Ovary (tissue), 3 donors: ENCODE measurements around the gene DYNC1I1.

Experiments
- POLR2A ChIP-seq: fragments of 450-650 bp; IDR thresholded peaks from one replicate; pipeline ENCODE4 v1.6.1; 2017; ENCODE audit warnings: antibody characterized with exemption, mild to moderate bottlenecking, moderate library complexity
- TF ChIP-seq, protein P1 (sequence below), 3 donors: fragments of 450-650 bp in 2 of 3; fragments of 200-600 bp in 1 of 3; IDR thresholded peaks; one replicate each; pipeline versions ENCODE4 v1.5.1 to v1.8.0; 2016 to 2022; ENCODE audit warnings: antibody characterized with exemption in 3 of 3, mild to moderate bottlenecking in 1 of 3
- donor health status: DM: no; HTN: no; CAD: no.

DNA sequence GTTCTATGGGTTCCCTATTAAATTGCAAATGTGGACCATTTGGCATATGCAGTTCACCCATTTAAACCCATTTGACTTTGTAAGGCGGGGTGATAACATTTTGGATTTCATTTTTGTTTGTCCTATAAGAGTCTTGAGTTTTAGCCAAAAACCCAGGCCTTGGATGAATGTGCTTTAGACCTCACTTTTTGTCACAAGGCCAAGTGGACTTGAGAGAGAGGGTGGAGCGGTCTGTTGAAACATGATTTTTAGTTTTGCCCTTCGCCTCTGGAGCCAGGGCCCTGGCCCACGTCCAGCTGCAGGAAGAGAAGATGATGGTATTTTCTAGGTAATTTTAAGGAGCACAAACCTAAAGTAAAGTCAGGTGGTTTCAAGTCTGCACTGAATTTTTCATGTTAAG lies 289.5 kb downstream of the DYNC1I1 start:
- TF ChIP-seq, protein P1, sequence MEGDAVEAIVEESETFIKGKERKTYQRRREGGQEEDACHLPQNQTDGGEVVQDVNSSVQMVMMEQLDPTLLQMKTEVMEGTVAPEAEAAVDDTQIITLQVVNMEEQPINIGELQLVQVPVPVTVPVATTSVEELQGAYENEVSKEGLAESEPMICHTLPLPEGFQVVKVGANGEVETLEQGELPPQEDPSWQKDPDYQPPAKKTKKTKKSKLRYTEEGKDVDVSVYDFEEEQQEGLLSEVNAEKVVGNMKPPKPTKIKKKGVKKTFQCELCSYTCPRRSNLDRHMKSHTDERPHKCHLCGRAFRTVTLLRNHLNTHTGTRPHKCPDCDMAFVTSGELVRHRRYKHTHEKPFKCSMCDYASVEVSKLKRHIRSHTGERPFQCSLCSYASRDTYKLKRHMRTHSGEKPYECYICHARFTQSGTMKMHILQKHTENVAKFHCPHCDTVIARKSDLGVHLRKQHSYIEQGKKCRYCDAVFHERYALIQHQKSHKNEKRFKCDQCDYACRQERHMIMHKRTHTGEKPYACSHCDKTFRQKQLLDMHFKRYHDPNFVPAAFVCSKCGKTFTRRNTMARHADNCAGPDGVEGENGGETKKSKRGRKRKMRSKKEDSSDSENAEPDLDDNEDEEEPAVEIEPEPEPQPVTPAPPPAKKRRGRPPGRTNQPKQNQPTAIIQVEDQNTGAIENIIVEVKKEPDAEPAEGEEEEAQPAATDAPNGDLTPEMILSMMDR (IDR thresholded peaks at IDR 0.05) = no peak
- no peak for TF ChIP-seq POLR2A
